HCT116 (cell line): ENCODE data around the gene TRAF2. TPM values are rescaled to one million over a fixed set of nuclear protein-coding genes. Genes with fewer than 3 reads are reported as not detected.
A peak's percentile ranks its signal among the peaks of the same experiment; 100 is the strongest.

Experiments
- ATAC-seq: fragments of 200-7000 bp; cut with Tn5 transposase; 2 replicates; pipeline ENCODE4 v1.9.1; 2020; ENCODE audit warnings: mild to moderate bottlenecking, moderate library complexity
- BruUV-seq: library from RNA; stranded (reverse); fragments of 400-500 nt; replicated peaks from 2 replicates; lab custom pipeline; 2021; lab: Mats Ljungman, UMichigan
- CTCF ChIA-PET: fragments of 300-600 bp; sonication (Branson Sonifier 250); formaldehyde crosslinking; loops from one replicate; lab custom pipeline; 2021; ENCODE audit warnings: antibody characterized with exemption; lab: Charles Lee
- POLR2A ChIA-PET: fragments of 300-600, 350-600 bp; sonication (Branson Sonifier 250); formaldehyde crosslinking; loops from one replicate; lab custom pipeline; 2021; ENCODE audit warnings: antibody characterized with exemption; lab: Charles Lee
- RAD21 ChIA-PET, 2 experiments: fragments of 300-600 bp; sonication (Branson Sonifier 250); formaldehyde crosslinking; loops; one replicate each; lab custom pipeline; 2023; ENCODE audit warnings: low total read pairs in 2 of 2; ENCODE audit not compliant: uncharacterized antibody in 2 of 2, unreplicated experiment in 2 of 2, low non-redundant PET in 1 of 2; lab: Charles Lee
- DNase-seq: peaks from one replicate; pipeline ENCODE4 v3.0.0-alpha.2; 2010; ENCODE audit warnings: low read depth, low spot score
- H2AFZ ChIP-seq: fragments of 200-600 bp; shearing (Covaris generic), sonication (generic); 2 replicates; pipeline ENCODE4 v1.6.1; 2017; ENCODE audit warnings: low read depth, mixed run types, mixed read lengths, antibody characterized with exemption, low read length; ENCODE audit not compliant: poor library complexity, severe bottlenecking
- H3K27ac ChIP-seq: 2 replicates; pipeline ENCODE4 v1.5.1; 2012; ENCODE audit warnings: low read depth, low read length
- H3K27me3 ChIP-seq: fragments of 200-600 bp; sonication (generic); 2 replicates; pipeline ENCODE4 v1.6.1; 2016; ENCODE audit warnings: mixed run types, low read length, mixed read lengths; ENCODE audit not compliant: insufficient read depth
- H3K36me3 ChIP-seq, 2 experiments: fragments of 200-500 bp in 1 of 2; fragments of 200-600 bp in 1 of 2; sonication (Bioruptor generic) in 1 of 2; sonication (generic) in 1 of 2; 2 replicates each; pipeline versions ENCODE4 v1.5.1 to v1.6.1; 2014 to 2016; ENCODE audit warnings: low read length in 2 of 2, inconsistent platforms in 1 of 2, mixed read lengths in 1 of 2, mixed run types in 1 of 2; ENCODE audit not compliant: insufficient read depth in 2 of 2, control insufficient read depth in 1 of 2
- H3K4me1 ChIP-seq, 2 experiments: fragments of 200-600 bp in 1 of 2; sonication (generic) in 1 of 2; 2 replicates each; pipeline versions ENCODE4 v1.5.1 to v1.6.1; 2012 to 2017; ENCODE audit warnings: low read length in 2 of 2, inconsistent platforms in 1 of 2, mild to moderate bottlenecking in 1 of 2, mixed read lengths in 1 of 2, mixed run types in 1 of 2, moderate library complexity in 1 of 2; ENCODE audit not compliant: insufficient read depth in 2 of 2, control insufficient read depth in 1 of 2
- H3K4me2 ChIP-seq: fragments of 200-600 bp; sonication (generic); 2 replicates; pipeline ENCODE4 v1.6.1; 2017; ENCODE audit warnings: mixed run types, low read length, mixed read lengths
- H3K4me3 ChIP-seq, 2 experiments: fragments of 200-600 bp in 1 of 2; sonication (generic) in 1 of 2; replicated peaks in 1 of 2; 2 replicates each; pipeline ENCODE4 v1.5.1; 2011 to 2016; ENCODE audit warnings: low read length in 2 of 2, control low read depth in 1 of 2, low read depth in 1 of 2, mild to moderate bottlenecking in 1 of 2, mixed read lengths in 1 of 2, mixed run types in 1 of 2
- H3K79me2 ChIP-seq: fragments of 200-600 bp; sonication (generic); 2 replicates; pipeline ENCODE4 v1.6.1; 2017; ENCODE audit warnings: mild to moderate bottlenecking, mixed run types, low read length, moderate library complexity, mixed read lengths; ENCODE audit not compliant: insufficient read depth
- H3K9ac ChIP-seq: fragments of 200-600 bp; sonication (generic); 2 replicates; pipeline ENCODE4 v1.6.1; 2016; ENCODE audit warnings: low read length, mixed read lengths
- H3K9me2 ChIP-seq: fragments of 200-600 bp; sonication (generic), shearing (Covaris generic); 2 replicates; pipeline ENCODE4 v1.6.1; 2017; ENCODE audit warnings: mixed run types, mild to moderate bottlenecking, moderate library complexity; ENCODE audit not compliant: insufficient read depth
- H3K9me3 ChIP-seq, 2 experiments: fragments of 200-500 bp in 1 of 2; fragments of 200-600 bp in 1 of 2; sonication (Bioruptor generic) in 1 of 2; sonication (generic) in 1 of 2; 2 replicates each; pipeline ENCODE4 v1.6.1; 2014 to 2017; ENCODE audit warnings: low read length in 2 of 2, mixed read lengths in 2 of 2, inconsistent platforms in 1 of 2, low read depth in 1 of 2, mild to moderate bottlenecking in 1 of 2, mixed run types in 1 of 2, moderate library complexity in 1 of 2; ENCODE audit not compliant: control insufficient read depth in 1 of 2, insufficient read depth in 1 of 2
- H4K20me1 ChIP-seq: fragments of 200-600 bp; sonication (generic), shearing (Covaris generic); 2 replicates; pipeline ENCODE4 v1.6.1; 2017; ENCODE audit warnings: mixed run types, mild to moderate bottlenecking, moderate library complexity; ENCODE audit not compliant: insufficient read depth
- CBX3 ChIP-seq: IDR thresholded peaks from 2 replicates; pipeline ENCODE4 v1.6.1; 2012; ENCODE audit warnings: low read depth
- CEBPB ChIP-seq: IDR thresholded peaks from 2 replicates; pipeline ENCODE4 v1.6.1; 2012; ENCODE audit warnings: low read depth
- EZH2 ChIP-seq: fragments of 200-600 bp; sonication (generic); IDR thresholded peaks from 2 replicates; pipeline ENCODE4 v1.6.1; 2017; ENCODE audit warnings: antibody characterized with exemption, mixed run types
- RAD21 ChIP-seq: IDR thresholded peaks from 2 replicates; pipeline ENCODE4 v1.6.1; 2012; ENCODE audit warnings: low read depth, mild to moderate bottlenecking
- YY1 ChIP-seq: IDR thresholded peaks from 2 replicates; pipeline ENCODE4 v1.6.1; 2011; ENCODE audit warnings: low read length, low read depth, moderate library complexity, mild to moderate bottlenecking; ENCODE audit not compliant: insufficient replicate concordance; ENCODE audit errors: extremely low read depth
- intact Hi-C: fragments of 100-400 bp; cut with micrococcal nuclease; formaldehyde crosslinking; loops from 2 replicates; pipeline ENCODE4 v1.10.0; 2022
- total RNA-seq: library from RNA; stranded (reverse); gene quantifications from one replicate; pipeline ENCODE4 v1.2.1, GENCODE V29; 2021; ENCODE audit not compliant: unreplicated experiment
- TF ChIP-seq, protein P1 (sequence below): IDR thresholded peaks from 2 replicates; pipeline ENCODE4 v1.6.1; 2012; ENCODE audit warnings: low read depth
- TF ChIP-seq, protein P2 (sequence below): IDR thresholded peaks from 2 replicates; pipeline ENCODE4 v1.6.1; 2012
- TF ChIP-seq, protein P3 (sequence below), 3 experiments: fragments of 200-600 bp in 1 of 3; sonication (generic) in 1 of 3; IDR thresholded peaks in 2 of 3; conservative IDR thresholded peaks in 1 of 3; 2 replicates each; pipeline ENCODE4 v1.5.1; 2012 to 2017; ENCODE audit warnings: low read depth in 2 of 3, low read length in 2 of 3, antibody characterized with exemption in 1 of 3, borderline replicate concordance in 1 of 3, control low read depth in 1 of 3, mild to moderate bottlenecking in 1 of 3, mixed read lengths in 1 of 3, mixed run types in 1 of 3, moderate library complexity in 1 of 3; ENCODE audit not compliant: insufficient read depth in 1 of 3

Gene TRAF2
- total RNA-seq, 1 experiment from 2014 or later: 28.4 TPM

DNA sequence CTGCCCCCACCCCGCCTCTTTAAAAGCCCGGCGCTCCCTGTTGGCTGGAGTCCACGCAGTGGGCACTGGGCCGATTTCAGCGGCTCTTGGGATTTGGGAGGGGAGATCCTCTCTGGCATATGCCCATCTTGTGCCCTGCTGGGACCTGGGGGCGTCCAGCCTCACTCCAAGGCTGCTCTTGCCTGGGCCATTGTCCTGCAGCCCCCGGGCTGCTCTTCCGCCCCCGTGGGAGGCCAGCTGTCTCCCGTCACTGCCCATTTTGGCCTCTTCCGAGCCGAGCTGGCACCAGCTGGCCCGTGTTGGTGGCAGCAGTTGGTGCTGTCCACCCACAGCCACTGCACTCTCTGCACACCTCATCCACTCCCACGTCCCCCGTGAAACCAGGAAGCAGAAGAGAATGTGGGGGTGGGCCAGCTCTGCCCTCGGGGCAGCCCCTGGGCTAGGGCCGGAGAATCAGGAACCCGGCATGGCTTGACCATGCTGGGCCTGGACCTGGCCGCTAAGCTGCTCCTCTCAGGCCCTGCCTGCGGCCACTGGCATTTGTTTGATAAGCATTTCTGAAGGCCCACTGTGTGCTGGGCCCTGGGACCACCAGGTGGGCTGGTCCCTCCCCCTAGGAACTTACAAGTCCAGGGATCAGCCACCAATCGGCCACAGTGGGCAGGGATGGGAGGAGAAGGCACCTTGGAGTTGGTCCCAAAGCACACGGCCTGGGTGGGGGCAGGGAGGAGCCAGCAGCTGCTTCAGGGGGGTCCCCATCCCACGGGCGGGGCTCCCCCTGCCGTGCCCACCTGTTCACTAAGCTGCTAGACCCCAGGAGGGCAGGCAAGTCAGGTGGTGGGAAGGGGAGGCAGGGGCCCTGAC, 60.9 kb downstream of the TRAF2 start (continued):
- TF ChIP-seq, protein P1, sequence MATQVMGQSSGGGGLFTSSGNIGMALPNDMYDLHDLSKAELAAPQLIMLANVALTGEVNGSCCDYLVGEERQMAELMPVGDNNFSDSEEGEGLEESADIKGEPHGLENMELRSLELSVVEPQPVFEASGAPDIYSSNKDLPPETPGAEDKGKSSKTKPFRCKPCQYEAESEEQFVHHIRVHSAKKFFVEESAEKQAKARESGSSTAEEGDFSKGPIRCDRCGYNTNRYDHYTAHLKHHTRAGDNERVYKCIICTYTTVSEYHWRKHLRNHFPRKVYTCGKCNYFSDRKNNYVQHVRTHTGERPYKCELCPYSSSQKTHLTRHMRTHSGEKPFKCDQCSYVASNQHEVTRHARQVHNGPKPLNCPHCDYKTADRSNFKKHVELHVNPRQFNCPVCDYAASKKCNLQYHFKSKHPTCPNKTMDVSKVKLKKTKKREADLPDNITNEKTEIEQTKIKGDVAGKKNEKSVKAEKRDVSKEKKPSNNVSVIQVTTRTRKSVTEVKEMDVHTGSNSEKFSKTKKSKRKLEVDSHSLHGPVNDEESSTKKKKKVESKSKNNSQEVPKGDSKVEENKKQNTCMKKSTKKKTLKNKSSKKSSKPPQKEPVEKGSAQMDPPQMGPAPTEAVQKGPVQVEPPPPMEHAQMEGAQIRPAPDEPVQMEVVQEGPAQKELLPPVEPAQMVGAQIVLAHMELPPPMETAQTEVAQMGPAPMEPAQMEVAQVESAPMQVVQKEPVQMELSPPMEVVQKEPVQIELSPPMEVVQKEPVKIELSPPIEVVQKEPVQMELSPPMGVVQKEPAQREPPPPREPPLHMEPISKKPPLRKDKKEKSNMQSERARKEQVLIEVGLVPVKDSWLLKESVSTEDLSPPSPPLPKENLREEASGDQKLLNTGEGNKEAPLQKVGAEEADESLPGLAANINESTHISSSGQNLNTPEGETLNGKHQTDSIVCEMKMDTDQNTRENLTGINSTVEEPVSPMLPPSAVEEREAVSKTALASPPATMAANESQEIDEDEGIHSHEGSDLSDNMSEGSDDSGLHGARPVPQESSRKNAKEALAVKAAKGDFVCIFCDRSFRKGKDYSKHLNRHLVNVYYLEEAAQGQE: no peak
- TF ChIP-seq, protein P2, sequence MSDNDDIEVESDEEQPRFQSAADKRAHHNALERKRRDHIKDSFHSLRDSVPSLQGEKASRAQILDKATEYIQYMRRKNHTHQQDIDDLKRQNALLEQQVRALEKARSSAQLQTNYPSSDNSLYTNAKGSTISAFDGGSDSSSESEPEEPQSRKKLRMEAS: no peak
- TF ChIP-seq CEBPB (no peak), CBX3 (no peak), YY1 (no peak), RAD21 (no peak)

GRCh38 chr9:136947955-136948510, 61.7 kb downstream of the TRAF2 start:
- ChIA-PET POLR2A (interaction anchor here (0.7 to 2.1 kb wide), 6 partner anchors 17 to 293 kb away, joined by 3 to 9 read pairs (median 5); partner anchors contain the start of gene TUBB4B), RAD21 (interaction anchor here (0.6 to 2.1 kb wide), 9 partner anchors 44 to 99 kb away, joined by 3 to 25 read pairs (median 4); partner anchors contain the start of genes PAXX (in 2 of the 2) and CLIC3 (in 1 of the 2))
- peak; percentile 35 for DNase-seq

More at GRCh38 chr9:136947955-136948510, 61.7 kb downstream of the TRAF2 start:
- Histone ChIP-seq H3K4me1 (peaks cover 27 to 53% of the 10 kb centered on the region in 2 experiments), H3K36me3 (no peaks in the 10 kb centered on the region; a peak in 1 of 4 replicates), H4K20me1 (no peaks in the 10 kb centered on the region), H3K4me3 (peak overlapping the region in 1 of 2 experiments; percentile 30; a peak in 1 of 4 replicates), H2AFZ (no peak overlapping the region), H3K27ac (peak overlapping the region; percentile 21), H3K9me2 (no peaks in the 10 kb centered on the region), H3K4me2 (peak overlapping the region; percentile 97), H3K27me3 (no peaks in the 10 kb centered on the region), H3K9me3 (no peaks in the 10 kb centered on the region), H3K79me2 (peaks cover 11% of the 10 kb centered on the region), H3K9ac (peak overlapping the region; percentile 53)
- intact Hi-C loops: loop anchor here (1.0 to 10.0 kb wide), 3 partner anchors 44 to 103 kb away; partner anchors contain the start of genes AJM1, PAXX and PHPT1
- peak; percentile 24 for ATAC-seq
- CTCF ChIA-PET: interaction anchor here (1.0 to 3.4 kb wide), 20 partner anchors 11 to 157 kb away, joined by 3 to 109 read pairs (median 6); partner anchors contain the start of genes CLIC3, ENTPD2, FUT7 and NPDC1
- no TSS peak for BruUV-seq
- TF ChIP-seq, protein P3, sequence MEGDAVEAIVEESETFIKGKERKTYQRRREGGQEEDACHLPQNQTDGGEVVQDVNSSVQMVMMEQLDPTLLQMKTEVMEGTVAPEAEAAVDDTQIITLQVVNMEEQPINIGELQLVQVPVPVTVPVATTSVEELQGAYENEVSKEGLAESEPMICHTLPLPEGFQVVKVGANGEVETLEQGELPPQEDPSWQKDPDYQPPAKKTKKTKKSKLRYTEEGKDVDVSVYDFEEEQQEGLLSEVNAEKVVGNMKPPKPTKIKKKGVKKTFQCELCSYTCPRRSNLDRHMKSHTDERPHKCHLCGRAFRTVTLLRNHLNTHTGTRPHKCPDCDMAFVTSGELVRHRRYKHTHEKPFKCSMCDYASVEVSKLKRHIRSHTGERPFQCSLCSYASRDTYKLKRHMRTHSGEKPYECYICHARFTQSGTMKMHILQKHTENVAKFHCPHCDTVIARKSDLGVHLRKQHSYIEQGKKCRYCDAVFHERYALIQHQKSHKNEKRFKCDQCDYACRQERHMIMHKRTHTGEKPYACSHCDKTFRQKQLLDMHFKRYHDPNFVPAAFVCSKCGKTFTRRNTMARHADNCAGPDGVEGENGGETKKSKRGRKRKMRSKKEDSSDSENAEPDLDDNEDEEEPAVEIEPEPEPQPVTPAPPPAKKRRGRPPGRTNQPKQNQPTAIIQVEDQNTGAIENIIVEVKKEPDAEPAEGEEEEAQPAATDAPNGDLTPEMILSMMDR (IDR thresholded peaks at IDR 0.05 in 2 of 3, conservative IDR thresholded peaks at IDR 0.05 in 1 of 3; ENCODE audit: borderline replicate concordance in 1 of 3, insufficient read depth in 1 of 3, low read depth in 2 of 3, low read length in 2 of 3): peak in 2 of 3 experiments; percentile 54 to 60; a peak in 3 of 6 replicates
- no peak for TF ChIP-seq EZH2
